Hematopoietic multipotent progenitor cell treated with erythropoietin and hydrocortisone succinate and interleukin-3 and kit ligand, for 17 days (in vitro differentiated cells): Measurements from ENCODE around the gene H19.

Source experiments
- DNase-seq: peaks from one replicate; pipeline ENCODE4 v3.0.0-alpha.2; 2015; ENCODE audit warnings: low spot score

H19 gene

DNA sequence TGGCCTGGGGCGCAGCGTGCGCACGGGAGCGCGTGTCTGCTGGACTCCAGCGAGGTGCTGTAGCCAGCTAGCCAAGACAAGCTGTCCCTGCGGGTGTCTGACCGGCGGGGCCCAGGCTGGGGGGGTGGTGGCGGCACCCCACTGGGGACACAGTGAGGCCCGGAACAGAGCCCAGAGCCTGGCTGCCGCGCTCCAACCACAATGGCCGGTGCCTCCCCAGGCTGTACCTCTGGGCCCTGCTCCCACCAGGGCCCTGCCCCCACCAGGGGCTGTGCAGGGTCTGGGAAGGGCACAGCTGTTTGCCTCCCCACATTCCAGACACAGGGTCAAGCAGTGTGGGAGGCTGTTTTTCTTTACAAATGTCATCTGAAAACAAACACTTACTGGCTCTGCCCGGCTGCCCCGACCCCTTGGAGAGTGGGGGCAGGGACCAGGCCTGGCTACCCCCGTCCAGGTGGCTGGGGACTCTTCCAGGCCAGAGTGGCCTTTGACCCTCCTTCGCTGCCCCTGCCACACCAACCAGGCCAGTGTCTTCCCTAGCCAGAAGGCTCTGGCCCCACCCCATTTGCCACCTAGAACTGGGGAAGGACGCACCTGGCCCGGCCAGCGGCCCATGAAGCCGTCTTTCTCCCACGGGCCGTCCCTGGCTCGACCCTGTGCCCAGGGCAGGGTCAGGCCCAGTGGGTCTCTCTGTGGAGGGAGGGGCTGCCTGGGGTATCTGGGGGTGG, 14.6 kb downstream of the H19 start:
- no peak for DNase-seq

DNA sequence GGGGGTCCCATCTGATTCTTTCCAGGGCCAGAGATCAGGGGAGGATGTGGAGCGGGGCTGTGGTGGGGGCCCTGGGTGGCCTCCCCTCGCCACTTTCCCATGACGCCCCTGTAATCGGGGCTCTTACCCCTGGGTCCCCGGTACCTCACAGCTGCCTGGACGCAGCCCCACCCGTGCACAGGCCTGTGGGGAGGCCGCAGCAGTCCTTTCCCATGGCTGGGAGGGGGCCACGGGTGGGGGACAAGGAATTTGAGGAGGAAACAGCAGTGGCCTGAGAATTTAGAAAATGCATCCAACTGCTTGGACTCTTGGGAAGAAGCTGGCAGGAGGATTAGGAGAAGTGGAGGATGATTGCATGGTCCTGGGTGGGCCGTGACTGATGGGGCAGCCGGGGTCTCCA, 18.0 kb downstream of the H19 start:
- no peak for DNase-seq

DNA sequence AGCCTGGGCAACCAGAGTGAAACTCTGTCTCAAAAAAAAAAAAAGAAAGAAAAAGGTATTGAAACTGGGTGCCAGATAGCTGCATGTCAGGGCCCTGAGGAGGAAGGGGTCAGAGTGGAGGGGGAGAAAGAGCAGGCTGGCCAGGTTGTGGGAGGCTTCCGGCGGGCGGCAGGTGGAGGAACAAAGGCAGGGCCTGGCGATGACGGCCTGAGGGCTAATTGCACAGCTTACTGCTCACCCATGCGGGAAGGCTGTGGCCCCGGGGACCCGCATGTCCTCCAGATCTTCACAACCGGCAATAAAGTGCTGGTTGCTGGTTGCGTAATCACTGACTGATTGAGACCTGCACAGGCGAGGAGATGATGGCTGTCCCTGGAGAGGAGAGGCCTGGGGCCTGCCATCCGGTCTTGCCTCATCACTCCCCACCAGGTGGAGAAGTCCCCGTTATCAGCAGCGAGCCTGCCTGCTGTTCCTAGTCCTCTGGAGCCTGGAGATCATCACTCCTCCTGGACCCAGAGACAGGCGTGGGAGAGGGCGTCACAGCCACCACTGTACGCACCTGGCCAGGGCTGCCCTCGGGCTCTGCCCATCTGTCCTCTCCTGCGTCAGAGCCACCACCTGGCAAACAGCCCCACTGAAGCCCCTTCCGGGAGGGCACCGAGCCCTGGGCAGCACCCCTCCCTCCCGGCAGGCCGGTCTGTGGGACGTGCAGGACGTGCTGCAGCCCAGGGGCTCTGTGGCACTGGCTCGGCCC, 18.7 kb downstream of the H19 start:
- no peak for DNase-seq

DNA sequence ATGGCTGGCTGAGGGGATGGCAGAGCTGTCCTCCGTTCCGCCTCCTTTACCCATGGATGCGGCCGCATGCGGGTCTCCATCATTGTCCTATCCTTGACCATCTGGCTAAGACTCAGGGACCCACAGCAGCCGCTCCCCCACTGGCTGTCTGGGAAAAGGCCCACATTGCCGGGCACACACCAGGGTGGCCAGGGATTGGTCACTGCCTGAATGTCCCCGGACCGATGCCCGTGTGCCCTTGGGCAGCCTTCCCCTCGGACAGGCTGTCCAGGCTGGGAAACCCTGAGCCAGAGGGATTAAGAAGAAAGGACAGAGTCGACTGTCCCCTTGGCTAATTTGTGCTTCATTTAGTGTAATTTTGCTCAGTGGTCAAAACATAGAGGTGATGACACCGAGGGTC, 22.5 kb downstream of the H19 start:
- no peak for DNase-seq

DNA sequence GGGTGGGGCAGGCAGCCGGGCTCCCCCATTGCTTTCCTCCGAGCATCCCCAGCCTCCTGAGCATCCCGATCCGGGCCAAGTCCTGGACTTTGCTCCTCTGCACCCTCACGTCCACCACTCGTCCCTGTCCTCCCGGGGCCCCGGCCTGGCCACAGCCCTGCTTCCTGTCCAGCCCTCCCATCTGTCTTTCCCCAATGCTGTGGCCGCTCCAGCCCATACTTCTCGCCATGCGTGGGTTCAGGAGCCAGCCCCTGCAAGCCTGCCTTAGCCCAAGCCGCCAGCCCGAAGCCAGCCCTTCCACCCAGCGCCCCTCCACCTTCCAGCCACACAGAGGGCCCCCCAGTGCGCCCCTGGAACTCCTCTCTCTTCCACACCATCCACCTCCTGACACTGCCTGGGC, 26.7 kb downstream of the H19 start:
- DNase-seq = no peak

DNA sequence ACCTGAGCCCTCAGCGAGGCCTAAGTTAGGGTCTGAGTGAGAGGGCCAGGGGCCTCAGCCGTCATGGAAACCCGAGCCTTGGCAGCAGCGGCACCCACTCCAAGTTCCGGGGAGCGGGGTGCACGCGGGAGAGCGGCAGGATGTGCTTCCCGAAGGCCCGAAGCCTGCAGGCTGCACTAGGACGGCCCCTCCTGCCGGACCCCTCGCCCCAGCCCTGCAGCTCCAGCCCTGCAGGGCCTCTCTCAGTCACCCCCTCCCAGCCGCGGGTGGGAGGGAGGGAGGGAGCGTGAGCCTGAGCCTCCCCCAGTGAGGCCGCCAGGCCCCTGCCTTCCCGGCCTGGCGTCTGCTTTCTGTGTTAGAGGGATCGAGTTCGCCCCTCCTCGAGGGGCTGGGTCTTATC, 27.9 kb downstream of the H19 start:
- DNase-seq = no peak

DNA sequence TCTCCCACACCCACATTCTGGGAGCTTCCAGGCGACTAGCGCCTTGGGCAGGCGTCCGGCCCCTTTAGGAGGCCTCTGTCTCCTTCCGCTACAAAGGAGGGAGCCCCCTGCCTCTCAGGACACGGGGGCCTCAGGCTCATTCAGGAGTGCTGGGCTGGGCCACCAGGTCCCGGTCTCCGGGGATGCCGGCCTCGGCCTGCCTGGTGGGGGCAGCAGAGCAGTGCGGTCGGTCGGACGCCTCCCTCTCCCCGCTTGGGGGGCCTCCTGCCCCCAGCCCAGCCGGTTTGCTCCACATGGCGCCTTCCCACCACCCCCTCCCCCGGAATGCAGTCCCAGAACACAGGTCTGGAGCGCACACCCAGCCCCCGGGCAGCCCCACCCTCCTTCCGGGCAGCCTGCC, 28.6 kb downstream of the H19 start:
- DNase-seq = no peak

DNA sequence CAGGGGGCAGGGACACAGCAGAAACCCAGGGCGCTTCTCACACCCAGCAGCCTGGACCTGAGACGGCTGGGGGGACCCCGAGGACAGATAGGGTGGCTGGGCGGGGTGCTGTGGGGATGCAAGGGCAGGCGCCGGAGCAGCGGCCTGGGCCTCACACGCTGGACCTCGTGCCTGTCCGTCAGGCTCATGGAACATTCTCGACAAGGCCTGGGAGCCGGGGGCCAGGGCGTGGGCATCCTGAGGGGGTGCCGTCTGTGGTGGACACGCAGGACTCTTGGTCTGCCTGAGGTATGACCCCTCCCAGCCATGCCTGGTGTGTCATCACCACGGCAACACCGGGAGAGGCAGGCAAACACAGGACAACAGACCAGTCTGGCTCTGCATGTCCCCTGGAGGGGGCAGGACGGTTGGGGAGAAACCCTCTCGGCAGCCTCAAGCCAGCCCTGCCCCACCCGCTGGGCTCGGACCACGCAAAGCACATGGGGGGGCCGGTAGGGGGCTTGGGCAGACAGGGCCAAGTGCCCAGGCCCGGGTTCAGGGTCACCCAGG, 29.1 kb downstream of the H19 start:
- no peak for DNase-seq

DNA sequence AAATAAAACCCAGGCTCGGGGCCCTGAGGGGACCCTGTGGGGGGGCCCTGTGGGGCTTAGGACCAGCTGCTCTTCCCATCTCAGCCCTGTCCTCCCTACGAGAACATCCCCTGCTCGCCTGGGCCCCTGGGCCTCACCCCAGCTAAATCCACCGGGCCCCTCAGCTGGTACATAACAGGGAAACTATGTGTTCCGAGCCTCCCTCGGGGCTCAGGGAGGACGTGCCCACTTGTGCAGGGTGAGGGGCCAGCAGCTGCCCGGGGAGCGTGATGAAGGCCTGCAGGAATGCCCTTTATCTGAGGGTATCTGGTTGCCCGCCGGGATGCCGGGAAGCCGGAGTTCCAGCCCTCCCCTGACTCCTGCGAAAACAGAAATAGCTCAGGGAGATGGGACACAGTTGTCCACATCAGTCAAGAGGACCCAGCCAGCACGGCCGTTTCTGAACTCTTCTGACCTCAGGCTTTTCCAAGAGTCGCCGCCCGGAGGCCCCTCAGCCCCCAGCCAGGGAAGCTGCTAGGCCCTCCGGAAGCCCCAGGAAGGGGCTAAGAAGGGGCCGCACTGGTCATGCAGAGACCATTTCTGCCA, 29.9 kb downstream of the H19 start:
- no peak for DNase-seq

DNA sequence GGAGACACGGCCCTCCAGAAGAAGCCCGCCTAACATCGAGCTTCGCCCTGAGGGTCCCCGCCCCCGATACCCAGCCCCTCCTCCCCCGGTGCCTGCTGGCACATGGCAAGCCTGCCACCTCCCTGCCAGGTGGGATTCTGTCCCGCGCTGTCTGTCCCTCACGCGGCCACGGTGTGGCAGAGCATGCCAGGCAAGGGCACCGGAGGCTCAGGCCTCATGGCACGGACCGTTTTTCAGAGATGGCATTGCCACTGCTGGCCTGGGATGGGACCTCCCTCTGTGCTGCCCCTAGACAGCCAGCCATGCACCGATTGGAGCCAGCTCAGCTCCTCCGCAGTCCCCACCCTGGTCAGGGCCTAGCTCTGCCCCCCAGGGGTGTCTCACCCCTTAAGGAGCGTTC, 31.1 kb downstream of the H19 start:
- no peak for DNase-seq

DNA sequence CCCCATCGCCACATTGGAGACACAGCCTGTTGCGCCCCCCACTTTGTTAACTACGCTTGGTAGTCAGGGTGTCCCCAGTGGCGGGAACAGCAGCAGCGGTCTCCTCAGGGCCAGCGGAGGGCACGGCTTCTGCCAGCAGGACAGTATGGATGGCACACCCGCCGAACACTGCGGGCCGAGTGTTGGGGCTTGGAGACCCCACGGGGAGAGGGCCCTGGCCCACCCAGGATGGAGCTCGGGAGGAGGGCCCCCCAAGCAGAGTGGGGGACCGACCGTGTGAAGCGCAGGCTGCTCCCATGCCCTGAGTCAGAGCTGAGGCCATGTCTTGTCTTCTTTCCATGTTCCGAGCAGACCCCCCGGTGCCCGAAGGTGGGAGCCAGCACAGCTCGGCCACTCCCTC, 32.7 kb downstream of the H19 start:
- no peak for DNase-seq

DNA sequence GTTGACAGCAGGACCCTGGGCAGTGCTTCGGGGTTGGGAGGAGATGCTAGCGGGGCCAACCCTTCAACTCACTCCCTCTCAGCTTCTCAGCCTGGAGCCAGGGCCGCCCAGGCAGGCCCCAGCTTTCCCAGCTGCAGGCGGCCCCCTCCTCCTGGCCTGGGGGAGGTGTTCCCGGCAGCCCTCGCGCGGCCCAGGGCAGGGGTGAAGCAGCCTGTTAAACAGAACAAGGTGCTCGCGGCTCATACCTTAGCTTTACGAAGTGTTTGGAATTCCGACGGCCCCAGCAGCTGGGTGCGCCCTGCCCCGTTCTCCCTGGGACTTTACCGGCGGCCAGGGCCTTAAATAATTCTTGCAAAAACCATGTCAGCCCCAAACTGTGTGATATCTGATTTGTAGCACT, 33.3 kb downstream of the H19 start:
- DNase-seq = no peak

DNA sequence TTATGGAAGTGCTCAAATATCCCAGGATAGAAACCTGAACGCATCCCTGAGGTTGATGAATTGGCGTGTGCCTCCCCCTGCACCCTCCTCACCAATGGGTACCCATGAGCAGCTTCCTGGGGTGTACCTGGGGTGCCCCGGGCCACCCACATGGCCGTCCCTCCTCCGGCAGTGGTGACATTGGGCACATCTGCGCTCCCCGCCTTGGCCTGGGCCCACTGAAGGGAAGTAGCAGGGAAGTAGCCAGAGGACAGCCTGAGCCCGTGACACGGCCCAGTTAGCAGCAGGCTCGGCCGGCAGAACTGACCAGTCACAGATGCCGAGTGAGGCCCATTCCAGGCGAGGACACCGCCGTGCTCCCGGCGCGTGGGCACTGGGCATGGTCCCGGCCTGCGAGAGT, 33.8 kb downstream of the H19 start:
- DNase-seq = no peak

DNA sequence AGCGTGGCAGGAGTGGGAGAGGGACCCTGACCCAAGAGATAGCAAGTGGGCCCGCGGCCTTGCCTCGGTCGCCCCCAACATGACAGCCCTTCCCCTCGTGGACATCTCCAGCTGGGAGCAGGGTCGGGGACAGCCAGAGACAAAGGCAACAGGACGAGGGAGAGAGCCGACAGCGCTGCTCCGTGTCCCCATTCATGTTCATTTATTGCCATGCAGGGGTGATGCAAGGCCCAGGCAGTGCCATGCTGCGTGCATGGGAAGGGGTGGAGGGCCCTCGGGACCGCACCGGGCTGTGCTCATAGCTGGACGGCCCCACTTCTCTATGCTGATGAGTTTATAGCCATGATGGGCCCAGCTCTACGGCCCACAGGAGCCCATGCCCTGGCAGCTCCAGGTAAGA, 37.9 kb downstream of the H19 start:
- no peak for DNase-seq

DNA sequence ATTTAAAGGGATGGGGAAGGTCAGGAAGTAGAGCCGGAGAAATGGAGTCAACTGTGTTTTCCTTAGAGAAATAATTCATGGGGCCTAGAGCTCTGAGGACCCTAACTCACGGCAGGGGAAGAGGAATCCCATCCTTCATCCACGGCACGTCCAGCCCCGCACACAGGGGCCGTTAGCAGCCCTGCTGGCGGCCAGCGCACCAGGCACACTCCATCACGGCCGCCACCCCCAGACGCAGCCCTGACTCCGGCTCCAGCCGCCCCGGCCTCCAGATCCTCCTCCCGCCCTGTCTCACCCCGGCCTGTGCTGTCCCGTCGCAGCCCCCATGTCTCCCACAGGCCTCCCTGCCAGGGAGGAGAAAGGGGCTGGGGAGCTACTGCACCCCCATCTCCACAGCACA, 39.3 kb downstream of the H19 start:
- DNase-seq = no peak

DNA sequence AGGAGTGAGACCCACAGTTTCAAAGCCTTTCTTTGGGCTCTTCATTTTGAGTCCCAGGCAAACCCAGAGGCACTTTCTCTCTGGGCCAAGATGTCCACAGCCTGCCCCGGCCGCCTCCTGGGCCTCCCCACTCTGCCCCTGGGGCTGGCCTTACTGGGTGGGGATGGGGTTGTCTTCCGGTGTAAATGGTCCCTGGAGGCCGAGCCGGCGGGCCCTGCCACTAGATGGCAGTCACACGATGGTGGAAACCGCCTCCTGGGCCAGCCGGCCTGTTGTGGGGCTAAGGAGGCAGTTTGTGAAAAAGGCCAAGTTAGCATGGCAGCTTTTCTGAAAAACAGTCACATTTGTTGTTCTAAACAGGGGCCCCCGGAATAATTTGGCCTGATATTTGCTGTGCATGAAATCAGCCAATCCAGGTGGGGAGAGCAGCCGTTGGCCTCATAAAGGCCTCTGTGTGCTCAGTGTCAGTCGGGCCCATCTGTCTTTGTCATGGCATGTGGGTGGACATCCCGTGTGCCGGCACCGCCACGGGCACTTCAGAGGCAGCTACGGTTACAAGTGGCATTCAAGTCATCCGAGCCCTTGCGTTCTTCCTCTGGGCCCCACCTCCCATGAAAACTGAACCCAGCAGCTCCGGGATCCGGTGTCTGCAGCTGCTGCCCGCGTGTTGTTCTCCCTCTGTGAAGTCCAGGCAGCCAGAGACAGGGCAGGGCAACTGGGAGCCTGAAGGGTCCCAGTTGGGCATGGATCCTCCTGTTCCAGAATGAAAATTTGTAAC, 44.0 kb downstream of the H19 start:
- DNase-seq = no peak

DNA sequence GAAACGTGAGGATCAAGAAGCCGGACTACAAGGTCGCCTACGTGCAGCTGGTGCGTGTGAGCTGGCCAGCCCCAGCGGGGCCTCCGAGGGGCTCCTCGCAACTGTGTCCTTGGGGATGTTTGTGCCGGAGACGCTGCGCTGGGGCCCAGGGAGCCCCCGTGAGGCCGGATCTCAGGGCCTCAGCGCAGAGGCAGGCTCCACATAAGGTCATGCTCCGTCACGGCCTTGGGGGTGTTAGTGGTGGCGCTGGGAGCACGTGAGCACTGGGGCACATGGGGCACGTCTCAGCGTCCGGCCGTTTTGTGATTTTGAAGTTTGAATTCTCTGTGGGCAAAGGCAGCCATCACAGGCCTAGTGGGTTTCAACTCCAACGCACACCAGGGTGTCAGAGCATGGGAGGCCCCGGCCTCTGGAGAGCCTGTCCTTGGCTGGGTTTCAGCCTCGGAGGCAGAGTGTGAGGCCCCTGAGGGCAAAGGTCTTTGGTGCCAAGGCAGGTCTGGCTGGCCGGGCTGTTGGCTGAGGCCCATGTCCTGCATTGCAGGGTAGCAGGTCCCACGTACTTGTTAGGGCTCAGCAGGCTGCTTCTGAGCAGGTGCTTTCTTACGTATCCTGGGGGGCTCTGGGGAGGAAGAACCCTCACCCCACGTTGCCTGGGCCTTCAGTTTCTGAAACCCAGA, 44.7 kb downstream of the H19 start:
- DNase-seq = no peak

DNA sequence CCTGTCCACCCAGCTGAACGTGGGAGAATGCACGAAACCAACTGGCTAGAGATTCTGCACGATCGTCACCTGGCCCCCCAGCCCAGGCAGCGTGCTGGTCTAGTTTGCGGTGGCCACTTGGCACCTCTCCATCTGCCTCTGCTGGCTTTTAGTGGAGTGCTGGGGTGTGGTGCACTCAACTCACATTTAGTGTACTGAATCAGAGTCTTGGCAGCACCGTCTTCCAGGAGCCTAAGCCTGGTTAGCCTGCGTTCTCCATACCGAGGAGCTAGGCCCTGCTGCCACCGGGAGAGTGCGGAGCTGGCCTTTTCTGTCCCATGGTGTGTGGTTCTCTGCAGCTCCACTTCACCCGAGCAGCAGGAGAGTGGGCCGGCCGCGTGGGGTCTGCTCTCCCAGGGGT, 47.7 kb downstream of the H19 start:
- DNase-seq = no peak

DNA sequence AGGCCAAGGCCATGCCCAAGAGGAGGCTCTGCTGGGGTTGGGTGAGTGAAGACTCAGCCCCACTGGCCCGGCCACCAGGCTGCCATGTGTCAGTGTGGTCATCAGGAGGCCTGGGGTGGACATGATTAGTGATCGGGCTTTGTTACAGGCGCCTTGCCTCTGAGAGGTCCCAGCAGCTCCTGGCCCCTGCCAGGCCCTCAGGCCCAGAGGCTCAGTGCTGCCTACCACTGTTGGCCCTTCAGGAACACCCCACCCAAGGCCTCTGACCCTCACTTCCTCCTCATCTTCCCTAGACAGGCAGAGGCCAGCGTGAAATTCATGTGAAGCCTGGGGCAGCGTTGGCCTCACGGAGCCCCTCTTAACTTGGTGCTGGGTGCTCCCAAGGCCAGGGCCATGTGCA, 48.3 kb downstream of the H19 start:
- DNase-seq = no peak

DNA sequence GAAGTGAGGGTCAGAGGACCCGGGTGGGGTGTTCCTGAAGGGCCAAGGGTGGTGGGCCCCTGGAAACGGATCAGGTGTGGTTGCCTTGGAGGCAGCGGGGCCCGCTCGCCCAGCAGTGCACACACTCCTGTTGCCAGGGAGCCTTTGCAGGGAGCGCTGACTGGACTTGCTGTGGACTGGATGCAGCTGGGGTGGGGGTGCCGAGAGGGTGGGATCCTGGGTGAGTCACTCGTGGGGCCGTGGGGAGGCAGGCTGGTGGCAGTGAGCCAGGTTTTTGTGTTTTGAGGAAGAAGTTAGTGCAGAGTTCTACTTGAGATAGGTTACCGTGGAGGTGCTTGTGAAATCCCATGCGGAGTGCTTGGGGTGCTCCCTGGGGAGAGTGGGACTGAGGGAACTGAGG, 49.3 kb downstream of the H19 start:
- no peak for DNase-seq

DNA sequence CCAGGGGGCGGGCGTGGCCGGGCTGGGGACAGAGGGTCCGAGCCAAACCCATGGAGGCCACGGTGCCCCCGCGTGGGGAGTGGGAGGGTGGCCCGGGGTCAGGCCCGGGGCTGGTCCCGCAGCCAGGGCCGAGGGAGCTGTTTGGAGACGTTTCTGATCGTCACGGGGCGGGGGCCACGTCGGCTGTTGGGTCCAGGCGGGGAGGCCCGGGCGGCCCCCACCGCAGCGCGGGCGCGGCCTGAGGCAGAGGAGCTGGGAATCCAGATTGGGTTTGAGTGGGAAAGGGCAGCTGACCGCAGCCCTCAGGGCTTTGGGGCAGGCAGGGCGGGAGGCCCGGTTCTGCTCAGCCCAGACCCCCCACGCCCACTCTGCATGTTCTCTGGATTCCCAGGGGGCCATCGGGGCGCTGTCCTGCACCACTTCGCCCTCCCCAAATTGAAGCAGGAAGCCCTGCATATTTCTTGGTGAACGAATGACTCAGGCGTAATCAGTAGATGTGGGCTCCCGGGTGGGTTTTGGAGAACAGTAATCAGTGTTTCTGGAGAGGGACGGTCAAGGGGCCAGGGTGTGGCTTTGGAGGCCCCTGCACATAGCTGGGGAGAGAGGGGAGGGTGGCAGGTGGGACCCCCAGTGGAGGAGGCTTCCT, 49.9 kb downstream of the H19 start:
- DNase-seq = no peak
